HG03432 (cell line): ENCODE results near the gene LARGE1.

Experiments used
- ATAC-seq: cut with Tn5 transposase; IDR thresholded peaks from one replicate; pipeline ENCODE4 v1.9.1; 2021; ENCODE audit warnings: mild to moderate bottlenecking, moderate library complexity; ENCODE audit not compliant: unreplicated experiment

Gene LARGE1

DNA sequence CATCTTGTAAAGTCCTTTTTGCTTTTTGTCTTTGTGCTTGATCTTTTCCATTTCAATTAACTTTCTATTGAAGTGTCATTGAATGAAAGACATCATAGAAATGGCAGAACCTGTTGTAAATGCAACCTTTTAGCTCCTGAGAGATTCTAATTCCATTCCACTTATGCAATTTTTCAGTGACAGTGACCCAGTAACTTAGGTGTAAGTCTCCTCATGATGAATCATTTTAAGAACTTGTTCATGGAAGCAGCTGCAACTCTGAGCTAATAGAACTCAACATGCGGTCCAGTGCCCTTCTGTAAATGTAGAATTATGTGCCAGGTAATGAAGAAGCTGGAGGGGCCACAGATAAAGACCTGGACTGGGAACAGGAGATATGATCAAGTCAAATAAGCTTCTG, 463.8 kb downstream of the LARGE1 start:
- ATAC-seq = no peak

DNA sequence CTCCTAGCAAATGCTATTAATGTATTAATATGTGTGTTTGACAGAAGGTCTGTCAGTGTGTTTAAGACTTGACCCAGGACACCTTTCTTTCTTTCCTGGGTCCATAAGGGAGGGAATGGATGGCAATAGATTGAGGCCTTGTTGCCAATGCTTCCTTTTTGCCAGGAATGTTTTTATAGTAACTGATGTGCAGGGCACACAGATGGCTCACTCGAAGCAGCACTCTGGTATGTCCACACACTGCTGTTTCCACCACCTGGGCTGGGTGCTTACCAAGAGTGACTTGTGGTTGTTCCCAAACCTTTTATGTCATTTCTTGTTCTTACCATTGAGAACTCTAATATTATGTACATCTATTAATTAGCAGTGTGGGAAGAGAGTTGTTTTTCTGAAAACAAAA, 465.2 kb downstream of the LARGE1 start:
- no peak for ATAC-seq

DNA sequence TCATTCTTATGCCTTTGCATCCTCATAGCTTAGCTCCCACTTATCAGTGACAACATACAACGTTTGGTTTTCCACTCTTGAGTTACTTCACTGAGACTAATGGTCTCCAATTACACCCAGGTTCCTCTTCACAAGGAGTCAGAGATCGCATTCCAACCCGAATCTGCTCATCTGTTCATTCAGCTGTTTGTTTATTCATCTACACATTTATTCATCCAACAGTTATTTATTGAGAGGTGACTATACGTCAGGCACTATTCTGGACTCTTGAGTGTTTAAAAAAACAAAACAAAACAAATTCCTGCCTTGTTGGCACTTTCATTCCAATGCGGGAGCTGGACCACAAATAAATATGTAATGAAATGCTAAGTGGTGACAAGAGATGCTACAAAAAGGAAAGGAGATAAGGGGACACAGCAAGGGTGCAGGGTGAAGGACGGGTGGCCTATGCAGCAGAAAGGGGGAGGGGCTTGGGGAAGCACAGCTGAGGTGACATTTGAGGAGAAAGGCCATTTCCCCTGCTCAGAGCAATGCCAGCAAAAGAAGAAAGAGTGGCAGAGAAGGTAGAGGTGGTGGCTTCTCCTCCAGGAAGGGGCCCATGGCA, 468.3 kb downstream of the LARGE1 start:
- ATAC-seq = no peak

- ATAC-seq = no peak
These were observed 469.5 kb downstream of the LARGE1 start for GRCh38 chr22:33450756-33451155.

GRCh38 chr22:33447733-33448132, 472.5 kb downstream of the LARGE1 start:
- no peak for ATAC-seq

- no peak for ATAC-seq
These were observed 476.6 kb downstream of the LARGE1 start for GRCh38 chr22:33443683-33444082.

GRCh38 chr22:33440756-33441155, 479.5 kb downstream of the LARGE1 start:
- ATAC-seq = no peak

GRCh38 chr22:33438273-33438672, 482.0 kb downstream of the LARGE1 start:
- no peak for ATAC-seq

GRCh38 chr22:33431300-33431699, 489.0 kb downstream of the LARGE1 start:
- ATAC-seq = no peak

DNA sequence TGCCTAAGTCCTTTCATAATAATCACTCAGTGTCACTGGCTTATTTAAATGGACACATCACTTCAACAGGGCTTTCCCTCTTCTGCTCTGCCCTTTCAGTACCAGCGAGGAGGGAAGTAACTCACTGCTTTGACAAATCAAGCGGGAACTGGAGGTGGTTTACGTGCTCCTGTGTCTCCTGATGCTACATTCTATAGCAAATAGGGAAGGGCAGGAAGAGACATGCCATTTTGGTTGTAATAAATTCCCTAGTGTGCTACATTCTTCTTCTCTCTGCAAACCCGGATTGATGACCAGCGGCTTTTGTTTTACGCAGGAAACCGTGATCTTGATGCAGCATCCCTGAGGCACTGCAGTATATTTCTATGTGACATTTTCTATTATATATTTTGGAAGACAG, 491.0 kb downstream of the LARGE1 start:
- ATAC-seq = no peak

GRCh38 chr22:33427461-33427860, 492.8 kb downstream of the LARGE1 start:
- ATAC-seq = no peak

GRCh38 chr22:33426451-33426850, 493.8 kb downstream of the LARGE1 start:
- no peak for ATAC-seq

DNA sequence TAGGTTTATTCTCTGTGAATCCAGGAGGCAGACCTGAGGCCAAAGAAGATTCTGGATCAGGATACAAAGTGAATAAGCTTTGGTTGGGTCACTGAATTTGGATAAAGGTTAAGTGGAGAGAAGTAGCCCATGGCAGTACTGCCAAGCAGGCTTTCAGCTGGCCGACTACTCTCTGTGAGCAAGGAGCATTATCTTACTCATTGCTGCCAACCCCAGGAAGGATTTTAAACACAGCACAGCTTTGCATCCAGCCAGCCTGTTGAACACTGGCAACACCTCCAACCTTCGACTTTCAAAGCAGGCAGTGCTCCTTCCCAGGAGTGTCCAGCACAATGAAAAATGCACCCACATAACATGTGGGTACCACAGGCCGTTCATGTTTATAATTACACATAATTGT, 498.4 kb downstream of the LARGE1 start:
- ATAC-seq = no peak

GRCh38 chr22:33418484-33418883, 501.8 kb downstream of the LARGE1 start:
- ATAC-seq = no peak

DNA sequence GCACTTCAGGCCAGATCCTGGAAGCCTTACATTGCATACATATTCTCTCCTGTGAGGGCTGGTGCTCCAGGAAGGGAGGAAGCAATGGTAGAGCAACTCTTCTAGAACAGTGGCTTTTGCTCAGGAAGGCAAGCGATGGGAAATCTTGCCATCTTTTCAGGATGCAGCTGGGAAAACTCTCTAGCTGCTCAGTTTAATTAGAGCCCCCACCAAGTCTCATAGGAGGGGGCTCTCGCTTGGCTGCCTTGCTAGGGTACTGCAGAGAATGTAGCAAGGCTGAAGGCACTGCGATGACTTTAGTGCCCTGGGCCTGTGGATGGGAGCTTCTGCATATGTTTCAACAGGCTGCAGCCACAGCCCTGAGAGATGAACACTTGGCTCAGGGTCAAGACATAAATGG, 504.9 kb downstream of the LARGE1 start:
- ATAC-seq = no peak

DNA sequence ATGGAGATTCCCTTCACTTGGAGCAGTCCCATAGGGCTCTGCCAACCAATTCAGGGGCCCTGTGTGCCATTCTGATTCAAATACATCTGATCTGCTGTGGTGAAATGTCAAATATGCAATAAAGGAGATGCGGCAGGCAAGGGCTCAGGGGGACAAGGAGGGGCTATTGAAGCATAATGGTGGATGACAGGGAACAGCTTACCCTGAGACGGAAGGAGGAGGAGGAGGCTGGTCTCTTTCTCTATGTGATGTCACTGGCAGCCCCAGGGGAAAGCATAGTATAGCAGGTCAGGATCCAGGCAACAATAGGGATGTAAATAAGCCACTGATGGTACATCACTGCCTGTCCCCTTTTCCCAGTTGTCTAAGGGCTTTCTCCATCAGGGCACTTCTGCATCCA, 511.2 kb downstream of the LARGE1 start:
- ATAC-seq = no peak

DNA sequence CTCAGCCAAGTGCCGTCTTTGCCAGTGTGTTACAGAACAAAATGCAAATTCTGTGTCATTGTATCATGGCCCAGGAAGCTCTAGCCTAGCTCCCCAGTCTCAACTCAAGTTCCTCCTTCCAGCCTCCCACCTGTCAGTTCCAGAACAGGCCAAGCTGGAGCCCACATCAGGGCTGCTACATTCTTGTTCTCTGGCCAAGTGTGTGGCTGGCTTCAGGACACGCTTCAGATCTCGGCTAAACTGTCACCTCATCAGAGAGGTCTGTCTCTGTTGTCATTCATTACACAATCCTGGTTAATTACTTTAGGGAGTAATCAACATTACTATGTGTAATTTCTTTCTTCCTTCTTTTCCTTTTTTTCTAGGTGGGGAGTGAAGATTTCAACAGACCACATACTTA, 515.1 kb downstream of the LARGE1 start:
- no peak for ATAC-seq

DNA sequence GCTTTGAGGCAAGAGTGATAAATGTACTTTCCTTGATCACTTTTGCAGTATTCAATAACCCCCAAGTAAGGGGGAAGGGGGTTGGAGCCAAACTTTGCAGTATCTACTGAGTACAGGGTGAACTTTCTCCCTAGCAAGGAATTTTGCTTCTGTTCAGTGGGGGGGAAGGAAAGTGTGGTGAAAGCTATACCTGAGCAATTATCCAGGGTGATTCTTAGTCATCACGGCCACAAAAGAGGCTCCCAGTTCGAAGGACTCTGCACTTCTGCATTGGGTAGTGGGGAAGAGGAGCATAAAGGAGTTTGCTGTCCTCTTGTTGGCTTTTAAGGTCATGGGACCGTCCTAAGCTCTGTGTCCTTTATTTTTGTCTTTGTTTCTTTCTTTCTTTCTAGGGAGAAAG, 515.6 kb downstream of the LARGE1 start:
- no peak for ATAC-seq

- ATAC-seq = no peak
These were observed 518.0 kb downstream of the LARGE1 start for GRCh38 chr22:33402325-33402724.

- ATAC-seq = no peak
These were observed 519.0 kb downstream of the LARGE1 start for GRCh38 chr22:33401291-33401690.

GRCh38 chr22:33400891-33401290, 519.4 kb downstream of the LARGE1 start:
- no peak for ATAC-seq

- ATAC-seq = no peak
These were observed 520.0 kb downstream of the LARGE1 start for GRCh38 chr22:33400061-33400840.
